ENCODE results near the gene ADARB2. TPM values are rescaled to one million over a fixed set of nuclear protein-coding genes. Genes with fewer than 3 reads are reported as not detected.

Gene ADARB2
- total RNA-seq, 4 donors from 2014 or later, result 2.0 to 9.9 (median 5.1) TPM

DNA sequence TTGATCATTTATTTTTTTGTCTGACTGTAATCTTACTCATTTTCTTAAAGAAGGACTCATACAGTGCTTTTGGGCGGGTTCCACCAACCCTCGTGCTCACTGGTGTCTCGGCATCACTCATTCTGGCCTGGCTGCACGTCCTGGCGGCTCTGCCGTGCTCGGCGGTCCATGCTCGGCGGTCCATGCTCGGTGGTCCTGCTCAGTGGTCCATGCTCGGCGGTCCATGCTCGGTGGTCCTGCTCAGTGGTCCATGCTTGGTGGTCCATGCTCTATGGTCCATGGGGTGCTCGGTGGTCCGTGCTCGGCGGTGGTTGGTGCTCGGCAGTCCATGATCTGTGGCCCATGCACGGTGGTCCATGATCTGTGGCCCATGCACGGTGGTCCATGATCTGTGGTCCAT is 608.7 kb downstream of the ADARB2 start:
- H3K27ac ChIP-seq, result no peak overlapping the region
- DNase-seq, result no peak
- H3K4me3 ChIP-seq, result no peak overlapping the region
- no peaks in the 10 kb centered on the region for H3K27me3 ChIP-seq
- H3K36me3 ChIP-seq, result peaks cover 0 to 76% (median 4%) of the 10 kb centered on the region in 3 donors
- TF ChIP-seq, protein P1, sequence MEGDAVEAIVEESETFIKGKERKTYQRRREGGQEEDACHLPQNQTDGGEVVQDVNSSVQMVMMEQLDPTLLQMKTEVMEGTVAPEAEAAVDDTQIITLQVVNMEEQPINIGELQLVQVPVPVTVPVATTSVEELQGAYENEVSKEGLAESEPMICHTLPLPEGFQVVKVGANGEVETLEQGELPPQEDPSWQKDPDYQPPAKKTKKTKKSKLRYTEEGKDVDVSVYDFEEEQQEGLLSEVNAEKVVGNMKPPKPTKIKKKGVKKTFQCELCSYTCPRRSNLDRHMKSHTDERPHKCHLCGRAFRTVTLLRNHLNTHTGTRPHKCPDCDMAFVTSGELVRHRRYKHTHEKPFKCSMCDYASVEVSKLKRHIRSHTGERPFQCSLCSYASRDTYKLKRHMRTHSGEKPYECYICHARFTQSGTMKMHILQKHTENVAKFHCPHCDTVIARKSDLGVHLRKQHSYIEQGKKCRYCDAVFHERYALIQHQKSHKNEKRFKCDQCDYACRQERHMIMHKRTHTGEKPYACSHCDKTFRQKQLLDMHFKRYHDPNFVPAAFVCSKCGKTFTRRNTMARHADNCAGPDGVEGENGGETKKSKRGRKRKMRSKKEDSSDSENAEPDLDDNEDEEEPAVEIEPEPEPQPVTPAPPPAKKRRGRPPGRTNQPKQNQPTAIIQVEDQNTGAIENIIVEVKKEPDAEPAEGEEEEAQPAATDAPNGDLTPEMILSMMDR (IDR thresholded peaks at IDR 0.05), result no peak
- no peak for TF ChIP-seq POLR2A (IDR thresholded peaks at IDR 0.05)
- no peaks in the 10 kb centered on the region for H3K4me1 ChIP-seq
- H3K9me3 ChIP-seq, result no peaks in the 10 kb centered on the region

GRCh38 chr10:1128115-1128514 is 609.2 kb downstream of the ADARB2 start:
- Histone ChIP-seq H3K9me3 (no peaks in the 10 kb centered on the region), H3K4me1 (no peaks in the 10 kb centered on the region), H3K27ac (no peak overlapping the region), H3K36me3 (peaks cover 0 to 79% (median 4%) of the 10 kb centered on the region in 3 donors), H3K4me3 (no peak overlapping the region), H3K27me3 (no peaks in the 10 kb centered on the region)
- TF ChIP-seq, protein P1 (IDR thresholded peaks at IDR 0.05), result no peak
- no peak for TF ChIP-seq POLR2A (IDR thresholded peaks at IDR 0.05)
- no peak for DNase-seq

DNA sequence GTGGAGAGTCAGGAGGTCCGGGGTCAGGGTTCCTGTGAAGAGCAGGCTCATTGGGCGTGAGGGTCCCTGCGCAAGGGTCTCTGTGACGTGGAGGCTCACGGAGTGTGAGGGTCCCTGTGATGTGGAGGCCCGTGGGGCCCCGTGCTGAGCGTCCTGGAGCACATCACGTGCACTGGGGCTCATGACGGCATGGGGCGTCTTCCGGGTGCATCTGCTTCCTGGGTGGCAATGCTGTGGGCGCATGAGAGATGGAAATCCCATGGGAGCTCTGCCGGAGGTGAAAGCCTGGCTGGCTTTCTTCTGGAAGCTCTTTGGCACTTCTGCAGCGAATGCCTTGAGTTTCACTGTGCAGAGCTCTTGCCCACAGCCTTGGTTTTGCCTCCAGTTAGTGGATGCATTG is 609.7 kb downstream of the ADARB2 start:
- H3K4me3 ChIP-seq, result no peak overlapping the region
- no peak for DNase-seq
- no peaks in the 10 kb centered on the region for H3K27me3 ChIP-seq
- TF ChIP-seq, protein P1 (IDR thresholded peaks at IDR 0.05), result no peak
- TF ChIP-seq POLR2A (IDR thresholded peaks at IDR 0.05), result no peak
- H3K27ac ChIP-seq, result no peak overlapping the region
- peaks cover 0 to 84% (median 4%) of the 10 kb centered on the region in 3 donors for H3K36me3 ChIP-seq
- H3K9me3 ChIP-seq, result no peaks in the 10 kb centered on the region
- no peaks in the 10 kb centered on the region for H3K4me1 ChIP-seq

Measured in Peyer's patch (tissue), 4 donors.